HEK293 (cell line): Measurements from ENCODE around the gene SF3A1.
A peak's percentile ranks its signal among the peaks of the same experiment; 100 is the strongest.

Experiments used
- CTCF ChIA-PET: fragments of 350-600 bp; formaldehyde crosslinking; extraction: SDS; loops from one replicate; lab custom pipeline; 2021; ENCODE audit warnings: antibody characterized with exemption; lab: Yijun Ruan, JAX
- POLR2A ChIA-PET: fragments of 300-600 bp; formaldehyde crosslinking; extraction: SDS; loops from one replicate; lab custom pipeline; 2020; ENCODE audit warnings: antibody characterized with exemption, inconsistent platforms; lab: Yijun Ruan, JAX
- H3K27ac ChIP-seq: fragments of 200-500 bp; sonication (Bioruptor generic); 2 replicates; pipeline ENCODE4 v1.5.1; 2014; ENCODE audit warnings: low read depth, low read length, control low read depth, inconsistent platforms; ENCODE audit errors: extremely low read depth
- H3K36me3 ChIP-seq, 2 experiments: fragments of 200-500 bp in 1 of 2; sonication (Bioruptor generic) in 1 of 2; 1 replicate in 1 of 2; 2 replicates in 1 of 2; pipeline ENCODE4 v1.5.1; 2014 to 2017; ENCODE audit warnings: inconsistent platforms in 2 of 2, low read length in 2 of 2; ENCODE audit not compliant: control insufficient read depth in 2 of 2, insufficient read depth in 1 of 2
- H3K4me1 ChIP-seq: fragments of 200-500 bp; sonication (Bioruptor generic); 2 replicates; pipeline ENCODE4 v1.5.1; 2014; ENCODE audit warnings: mild to moderate bottlenecking, low read length, inconsistent platforms; ENCODE audit not compliant: control insufficient read depth, insufficient read depth
- H3K4me3 ChIP-seq: 2 replicates; pipeline ENCODE4 v1.5.1; 2011; ENCODE audit warnings: low read depth, mild to moderate bottlenecking, control low read depth, low read length, moderate library complexity
- H3K9me3 ChIP-seq: fragments of 200-500 bp; sonication (Bioruptor generic); 2 replicates; pipeline ENCODE4 v1.5.1; 2014; ENCODE audit warnings: low read depth, low read length, inconsistent platforms; ENCODE audit not compliant: control insufficient read depth, insufficient read depth
- PRDM2 ChIP-seq: fragments of 450-650 bp; formaldehyde crosslinking; IDR thresholded peaks from 2 replicates; pipeline ENCODE4 v1.5.1; 2016; ENCODE audit warnings: missing biosample characterization, missing genetic modification characterization, borderline replicate concordance
- PRDM4 ChIP-seq: fragments of 450-650 bp; formaldehyde crosslinking; IDR thresholded peaks from 2 replicates; pipeline ENCODE4 v1.5.1; 2017; ENCODE audit warnings: missing biosample characterization, missing genetic modification characterization
- RBAK ChIP-seq: fragments of 450-650 bp; formaldehyde crosslinking; IDR thresholded peaks from 2 replicates; pipeline ENCODE4 v1.5.1; 2016; ENCODE audit warnings: missing biosample characterization, missing genetic modification characterization
- REST ChIP-seq: fragments of 450-650 bp; formaldehyde crosslinking; IDR thresholded peaks from 2 replicates; pipeline ENCODE4 v1.5.1; 2016; ENCODE audit warnings: missing biosample characterization, missing genetic modification characterization
- SCRT2 ChIP-seq: fragments of 450-650 bp; formaldehyde crosslinking; IDR thresholded peaks from 2 replicates; pipeline ENCODE4 v1.5.1; 2016; ENCODE audit warnings: missing biosample characterization, missing genetic modification characterization
- SP3 ChIP-seq: fragments of 450-650 bp; formaldehyde crosslinking; IDR thresholded peaks from 2 replicates; pipeline ENCODE4 v1.5.1; 2016; ENCODE audit warnings: missing biosample characterization, missing genetic modification characterization
- ZBTB10 ChIP-seq: fragments of 450-650 bp; formaldehyde crosslinking; IDR thresholded peaks from 2 replicates; pipeline ENCODE4 v1.5.1; 2016; ENCODE audit warnings: missing biosample characterization, missing genetic modification characterization
- ZBTB21 ChIP-seq: fragments of 450-650 bp; formaldehyde crosslinking; IDR thresholded peaks from 2 replicates; pipeline ENCODE4 v1.5.1; 2017; ENCODE audit warnings: missing biosample characterization, missing genetic modification characterization
- ZNF19 ChIP-seq: fragments of 450-650 bp; formaldehyde crosslinking; IDR thresholded peaks from 2 replicates; pipeline ENCODE4; 2016; ENCODE audit warnings: missing biosample characterization, missing genetic modification characterization, low read depth
- ZNF2 ChIP-seq: fragments of 450-650 bp; formaldehyde crosslinking; IDR thresholded peaks from 2 replicates; pipeline ENCODE4 v1.5.1; 2016; ENCODE audit warnings: missing biosample characterization, missing genetic modification characterization
- ZNF221 ChIP-seq: fragments of 450-650 bp; formaldehyde crosslinking; IDR thresholded peaks from 2 replicates; pipeline ENCODE4 v1.5.1; 2017; ENCODE audit warnings: missing biosample characterization, missing genetic modification characterization, borderline replicate concordance
- ZNF548 ChIP-seq: fragments of 450-650 bp; formaldehyde crosslinking; IDR thresholded peaks from 2 replicates; pipeline ENCODE4 v1.5.1; 2016; ENCODE audit warnings: missing biosample characterization, missing genetic modification characterization
- ZNF623 ChIP-seq: fragments of 450-650 bp; formaldehyde crosslinking; IDR thresholded peaks from 2 replicates; pipeline ENCODE4 v1.5.1; 2016; ENCODE audit warnings: missing biosample characterization, missing genetic modification characterization
- ZNF645 ChIP-seq: fragments of 450-650 bp; formaldehyde crosslinking; IDR thresholded peaks from 2 replicates; pipeline ENCODE4; 2016; ENCODE audit warnings: missing biosample characterization, missing genetic modification characterization

Gene SF3A1

GRCh38 chr22:30307041-30307574 is 49.6 kb downstream of the SF3A1 start (continued):
- TF ChIP-seq PRDM2 (no peak), ZNF548 (tag by site-specific recombination) (no peak), ZNF19 (tag by site-specific recombination) (no peak)
- TF ChIP-seq, all 188 proteins: peak for 0

- POLR2A ChIA-PET, result no interaction called here
- Histone ChIP-seq H3K4me1 (no peaks in the 10 kb centered on the region), H3K9me3 (no peaks in the 10 kb centered on the region), H3K27ac (no peak overlapping the region), H3K4me3 (no peak overlapping the region), H3K36me3 (peaks cover 0 to 29% of the 10 kb centered on the region in 2 experiments; a peak in 1 of 3 replicates)
- CTCF ChIA-PET, result interaction anchor here (0.6 to 1.4 kb wide), 4 partner anchors 9 to 264 kb away, joined by 3 to 5 read pairs (median 3); no protein-coding TSS in a partner anchor
- TF ChIP-seq RBAK (tag by site-specific recombination) (no peak), ZNF623 (tag by site-specific recombination) (no peak), ZBTB10 (tag by site-specific recombination) (no peak), REST (tag by site-specific recombination) (no peak)
- TF ChIP-seq, all 188 proteins: peak for 0
These were observed 50.1 kb downstream of the SF3A1 start for GRCh38 chr22:30306627-30307011.

- ChIA-PET POLR2A (no interaction called here), CTCF (interaction anchor here (0.6 to 1.4 kb wide), 3 partner anchors 9 to 32 kb away, joined by 3 to 5 read pairs (median 3); no protein-coding TSS in a partner anchor)
- H3K4me1 ChIP-seq, result no peaks in the 10 kb centered on the region
- H3K9me3 ChIP-seq, result no peaks in the 10 kb centered on the region
- no peak for TF ChIP-seq ZNF2 (tag by site-specific recombination)
- TF ChIP-seq SCRT2 (tag by site-specific recombination), result peak; percentile 57; the same call in 1 of the 2 replicates
- TF ChIP-seq ZBTB21, result no peak
- TF ChIP-seq PRDM4, result peak; percentile 83
- no peak for TF ChIP-seq SP3 (tag by site-specific recombination)
- no peak for TF ChIP-seq ZNF221
- TF ChIP-seq ZNF645 (tag by site-specific recombination), result no peak
- H3K36me3 ChIP-seq, result peaks cover 0 to 34% of the 10 kb centered on the region in 2 experiments; a peak in 1 of 3 replicates
- no peak overlapping the region for H3K27ac ChIP-seq
- no peak overlapping the region for H3K4me3 ChIP-seq
These were observed 50.6 kb downstream of the SF3A1 start for GRCh38 chr22:30305906-30306626.
